Spinal cord (tissue), 10 donors: ENCODE data around the gene MRPL17. TPM values are rescaled to one million over a fixed set of nuclear protein-coding genes. Genes with fewer than 3 reads are reported as not detected.

Source experiments
- DNase-seq, 6 donors: peaks; one replicate each; pipeline versions ENCODE4 v3.0.0 to v3.0.0-alpha.2; 2013 to 2015; ENCODE audit warnings: low spot score in 6 of 6, low read depth in 4 of 6
- H3K27ac ChIP-seq: one replicate; pipeline ENCODE4 v1.5.1; 2013; ENCODE audit warnings: low read depth, low read length, control low read depth
- H3K27me3 ChIP-seq: one replicate; pipeline ENCODE4 v1.6.1; 2013; ENCODE audit warnings: low read length; ENCODE audit not compliant: control insufficient read depth, insufficient read depth
- H3K36me3 ChIP-seq: one replicate; pipeline ENCODE4 v1.6.1; 2013; ENCODE audit warnings: low read length; ENCODE audit not compliant: control insufficient read depth, insufficient read depth
- H3K4me1 ChIP-seq: one replicate; pipeline ENCODE4 v1.6.1; 2013; ENCODE audit warnings: low read length; ENCODE audit not compliant: control insufficient read depth, insufficient read depth
- H3K4me3 ChIP-seq: one replicate; pipeline ENCODE4 v1.5.1; 2013; ENCODE audit warnings: low read depth, low read length, control low read depth
- H3K9me3 ChIP-seq: one replicate; pipeline ENCODE4 v1.6.1; 2013; ENCODE audit warnings: low read length; ENCODE audit not compliant: control insufficient read depth, insufficient read depth
- WGBS: methylation state at CpG from one replicate; pipeline ENCODE4 v1.1.5; 2013; ENCODE audit warnings: missing lambda C conversion rate; ENCODE audit not compliant: insufficient coverage; 5-methylcytosine and 5-hydroxymethylcytosine counted together
- polyA plus RNA-seq, 2 donors: library from polyadenylated mRNA; unstranded; fragments of 120-200 nt; gene quantifications; one replicate each; pipeline ENCODE4 v1.2.1, GENCODE V29; 2013; ENCODE audit not compliant: insufficient read length in 2 of 2
- total RNA-seq, 2 donors: library from RNA; depleted of rRNA in 1 of 2; stranded (reverse); fragments of 120-200 nt in 1 of 2; fragments of >200 nt in 1 of 2; gene quantifications; one replicate each; pipeline versions ENCODE4 v1.2.3 to v1.2.4, GENCODE V29; 2013 to 2014
- donor health status: healthy.

MRPL17 gene
- total and polyA plus RNA-seq, 4 donors, result 21.6 to 53.8 (median 46.8) TPM

DNA sequence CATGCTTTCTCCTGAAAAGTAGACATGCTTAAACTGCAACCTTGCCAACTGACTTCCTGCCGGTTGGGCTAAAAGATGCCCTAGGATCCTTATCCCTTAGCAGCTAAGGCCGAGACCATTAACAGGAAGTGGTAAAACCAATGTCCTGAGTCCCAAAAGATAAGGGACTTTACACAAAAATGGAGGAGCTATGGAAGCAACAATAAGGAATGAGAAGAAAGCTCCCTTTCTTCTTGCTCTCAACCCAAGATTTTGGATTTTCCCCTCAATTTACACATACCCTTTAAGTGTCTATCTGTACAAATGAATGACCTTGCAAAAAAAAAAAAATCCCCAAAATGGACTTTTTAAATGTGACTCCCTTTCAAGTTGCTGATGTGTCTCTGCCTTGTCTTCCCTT lies 11.1 kb downstream of the MRPL17 start:
- no peaks in the 10 kb centered on the region for H3K27me3 ChIP-seq
- no peaks in the 10 kb centered on the region for H3K9me3 ChIP-seq
- H3K36me3 ChIP-seq, result no peaks in the 10 kb centered on the region
- no peak overlapping the region for H3K4me3 ChIP-seq
- no peaks in the 10 kb centered on the region for H3K4me1 ChIP-seq
- H3K27ac ChIP-seq, result no peak overlapping the region
- 82% methylated on average over 2 of the region's 2 CpGs for WGBS
- no peak for DNase-seq

DNA sequence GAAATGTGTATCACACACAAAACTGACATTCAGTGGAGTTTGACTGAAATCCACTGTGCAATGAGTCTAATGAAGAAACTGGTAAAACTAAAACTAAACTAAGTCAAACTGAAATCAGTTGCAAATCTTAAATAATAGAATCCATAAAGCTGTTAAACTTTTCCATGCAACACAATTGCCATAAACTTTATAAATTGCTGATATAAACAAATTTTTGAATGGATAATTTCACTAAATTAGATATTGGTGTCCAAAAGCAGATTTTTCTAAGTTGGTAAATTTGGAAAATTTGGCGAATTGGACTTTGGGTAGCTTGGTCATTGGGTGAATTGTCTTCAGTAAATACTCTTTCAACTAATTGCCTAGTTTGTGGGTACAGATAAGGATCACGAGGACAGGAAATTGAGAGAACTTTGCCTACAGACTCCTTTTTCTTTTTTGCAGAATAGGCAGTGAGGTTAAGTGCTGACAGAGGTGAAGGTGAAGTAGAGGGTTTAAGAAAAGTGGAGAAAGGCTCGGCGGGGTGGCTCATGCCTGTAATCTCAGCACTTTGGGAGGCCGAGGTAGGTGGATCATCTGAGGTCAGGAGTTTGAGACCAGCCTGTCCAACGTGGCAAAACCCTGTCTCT lies 12.8 kb downstream of the MRPL17 start:
- Histone ChIP-seq H3K9me3 (no peaks in the 10 kb centered on the region), H3K4me1 (no peaks in the 10 kb centered on the region), H3K27ac (no peak overlapping the region), H3K4me3 (no peak overlapping the region), H3K27me3 (no peaks in the 10 kb centered on the region), H3K36me3 (no peaks in the 10 kb centered on the region)
- no CpG with 5 or more reads among the region's 6 CpGs for WGBS
- DNase-seq, result no peak

DNA sequence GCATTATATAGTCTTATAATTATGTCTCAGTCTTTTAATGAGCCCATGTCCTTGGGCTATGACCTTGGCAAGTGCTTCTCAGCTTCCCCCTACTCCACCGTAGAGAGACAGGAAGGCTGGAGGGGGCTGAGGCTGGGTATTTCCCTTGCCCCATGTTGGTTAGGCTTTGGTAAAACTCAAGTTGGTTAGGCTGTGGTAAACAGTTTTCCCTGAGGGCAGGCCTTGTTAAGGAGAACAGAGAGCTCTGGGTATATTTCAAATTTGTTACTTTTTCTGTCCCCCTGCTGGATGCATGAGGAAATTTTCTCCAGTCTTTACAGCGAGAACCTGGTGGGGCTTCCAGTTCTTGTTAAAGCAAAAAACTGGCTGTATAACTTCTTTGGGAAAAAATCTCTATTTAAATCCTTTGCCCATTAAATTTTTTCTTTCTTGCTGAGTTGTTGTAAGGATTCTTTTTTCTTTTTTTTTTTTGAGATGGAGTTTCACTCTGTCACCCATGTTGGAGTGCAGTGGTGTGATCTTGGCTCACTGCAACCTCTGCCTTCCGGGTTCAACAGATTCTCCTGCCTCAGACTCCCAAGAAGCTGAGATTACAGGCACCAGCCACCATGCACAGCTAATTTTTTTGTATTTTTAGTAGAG lies 15.3 kb downstream of the MRPL17 start:
- no peaks in the 10 kb centered on the region for H3K36me3 ChIP-seq
- no peaks in the 10 kb centered on the region for H3K27me3 ChIP-seq
- no CpG with 5 or more reads among the region's 3 CpGs for whole genome bisulfite sequencing
- no peaks in the 10 kb centered on the region for H3K4me1 ChIP-seq
- H3K4me3 ChIP-seq, result no peak overlapping the region
- H3K9me3 ChIP-seq, result no peaks in the 10 kb centered on the region
- peak in 1 of 6 donors; percentile 12 for DNase-seq
- no peak overlapping the region for H3K27ac ChIP-seq

DNA sequence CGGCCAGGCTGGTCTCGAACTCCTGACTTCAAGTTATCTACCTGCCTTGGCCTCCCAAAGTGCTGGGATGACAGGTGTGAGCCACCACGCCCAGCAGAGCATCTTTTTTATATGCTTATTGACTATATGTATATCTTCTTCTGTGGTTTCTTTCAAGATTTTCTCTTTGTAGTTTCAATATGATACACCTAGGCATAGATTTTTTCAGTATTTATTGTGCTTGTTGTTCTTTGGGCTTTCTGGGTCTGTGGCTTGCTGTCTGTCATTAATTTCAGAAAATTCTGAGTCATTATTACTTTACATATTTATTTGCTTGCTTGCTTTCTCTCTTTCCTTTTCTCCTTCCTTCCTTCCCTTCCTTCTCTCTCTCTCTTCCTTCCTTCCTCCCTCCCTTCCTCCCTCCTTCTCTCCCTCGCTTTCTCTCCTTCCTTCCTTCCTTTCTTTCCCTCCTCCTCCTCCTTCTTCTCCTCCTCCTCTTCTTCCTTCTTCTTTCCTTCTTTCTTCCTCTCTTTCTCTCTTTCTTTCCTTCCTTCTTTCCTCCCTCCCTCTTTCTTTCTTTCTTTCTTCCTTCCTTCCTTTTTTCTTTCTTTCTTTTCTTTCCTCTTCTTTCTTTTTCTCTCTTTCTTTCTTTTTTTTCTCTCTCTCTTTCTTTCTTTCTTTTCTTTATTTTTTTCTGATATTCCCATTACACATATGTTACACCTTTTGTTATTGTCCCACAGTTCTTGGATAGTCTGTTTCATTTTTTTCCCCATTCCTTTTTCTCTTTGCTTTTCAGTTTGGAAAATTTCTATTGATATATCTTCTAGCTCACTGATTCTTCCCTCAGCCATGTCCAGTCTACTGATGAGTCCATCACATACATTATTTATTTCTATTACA lies 16.6 kb downstream of the MRPL17 start:
- H3K4me3 ChIP-seq, result no peak overlapping the region
- 88% methylated on average over 1 of the region's 4 CpGs for WGBS
- no peak overlapping the region for H3K27ac ChIP-seq
- H3K36me3 ChIP-seq, result no peaks in the 10 kb centered on the region
- DNase-seq, result no peak
- H3K4me1 ChIP-seq, result no peaks in the 10 kb centered on the region
- no peaks in the 10 kb centered on the region for H3K9me3 ChIP-seq
- no peaks in the 10 kb centered on the region for H3K27me3 ChIP-seq

DNA sequence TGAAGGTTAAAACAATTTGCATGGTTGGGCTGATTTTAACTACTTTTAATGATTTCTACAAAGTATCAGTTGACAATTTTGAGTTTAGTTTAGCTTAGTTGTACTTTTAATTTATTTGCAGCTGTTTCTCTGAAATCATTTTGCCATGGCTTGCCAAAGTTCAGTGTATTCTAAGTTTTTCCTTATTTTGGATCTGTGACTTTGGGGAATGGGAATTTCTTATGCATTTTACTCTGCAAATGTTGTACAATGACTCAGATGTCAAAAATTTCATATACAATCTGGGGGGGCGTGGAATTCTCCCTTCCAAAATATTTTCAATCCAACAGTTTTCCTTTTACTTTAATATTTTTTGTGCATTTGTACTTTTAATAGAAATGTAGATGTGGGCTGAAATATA lies 18.6 kb downstream of the MRPL17 start:
- Histone ChIP-seq H3K27ac (no peak overlapping the region), H3K36me3 (no peaks in the 10 kb centered on the region), H3K9me3 (no peaks in the 10 kb centered on the region), H3K4me1 (no peaks in the 10 kb centered on the region), H3K27me3 (no peaks in the 10 kb centered on the region), H3K4me3 (no peak overlapping the region)
- no peak for DNase-seq
- WGBS, result no CpG with 5 or more reads among the region's 1 CpG

DNA sequence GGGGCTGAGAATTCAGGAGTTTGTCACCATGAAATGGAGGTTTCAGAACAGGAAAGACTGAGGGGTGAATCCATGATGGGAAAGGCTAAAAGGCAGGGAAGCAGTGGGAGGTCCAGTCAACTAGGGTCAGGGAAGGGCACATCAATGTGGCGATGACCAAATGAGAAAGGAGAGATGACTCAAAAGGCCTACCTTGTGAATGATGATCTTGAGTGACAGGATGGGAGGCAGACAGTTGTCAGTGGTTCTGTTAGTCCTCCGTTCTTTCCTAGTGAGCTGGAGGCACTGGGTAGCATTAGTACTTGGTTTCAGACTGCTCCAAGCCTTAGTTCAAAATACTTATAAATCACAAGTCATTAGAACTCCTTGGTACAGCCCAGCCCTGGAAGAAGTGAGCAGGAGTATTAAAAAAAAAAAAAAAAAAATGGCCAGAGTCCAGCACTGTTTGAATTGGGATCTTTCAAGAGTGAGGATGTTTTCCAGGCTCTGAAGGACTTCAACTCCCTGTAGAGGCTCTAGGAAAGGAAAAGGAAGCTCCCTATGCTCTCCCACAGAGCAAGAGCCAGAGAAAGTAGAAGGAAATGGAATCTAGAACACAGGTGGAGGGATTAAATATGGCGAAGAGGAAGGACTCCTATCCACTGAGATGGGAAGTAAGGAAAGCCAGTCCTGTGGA lies 19.2 kb downstream of the MRPL17 start:
- DNase-seq, result no peak
- 83% methylated on average over 1 of the region's 3 CpGs for WGBS
- Histone ChIP-seq H3K27me3 (no peaks in the 10 kb centered on the region), H3K4me3 (no peak overlapping the region), H3K27ac (no peak overlapping the region), H3K36me3 (no peaks in the 10 kb centered on the region), H3K4me1 (no peaks in the 10 kb centered on the region), H3K9me3 (no peaks in the 10 kb centered on the region)

DNA sequence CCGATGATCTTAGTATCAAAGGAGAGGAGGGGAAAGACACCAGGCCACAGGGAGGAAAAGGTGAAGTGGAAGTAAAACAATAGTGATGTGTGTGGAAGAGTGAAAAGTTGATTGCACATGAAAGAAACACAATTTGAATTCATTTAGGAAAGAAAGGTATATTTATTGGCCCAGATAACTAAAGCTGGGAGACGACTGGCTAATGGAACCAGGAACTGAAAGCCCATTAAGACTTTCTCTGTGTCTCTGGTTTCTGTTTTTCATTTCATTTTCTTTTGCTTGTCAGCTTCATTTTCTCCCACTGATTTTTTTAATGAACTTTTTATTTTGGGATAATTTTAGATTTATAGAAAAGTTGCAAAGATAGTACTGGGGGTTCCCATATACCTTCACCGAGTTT lies 22.4 kb downstream of the MRPL17 start:
- H3K4me1 ChIP-seq, result peaks cover 7% of the 10 kb centered on the region
- no peak for DNase-seq
- H3K4me3 ChIP-seq, result no peak overlapping the region
- no peak overlapping the region for H3K27ac ChIP-seq
- WGBS, result 100% methylated on average over 2 of the region's 3 CpGs
- H3K36me3 ChIP-seq, result no peaks in the 10 kb centered on the region
- peaks cover 4% of the 10 kb centered on the region for H3K27me3 ChIP-seq
- H3K9me3 ChIP-seq, result no peaks in the 10 kb centered on the region

DNA sequence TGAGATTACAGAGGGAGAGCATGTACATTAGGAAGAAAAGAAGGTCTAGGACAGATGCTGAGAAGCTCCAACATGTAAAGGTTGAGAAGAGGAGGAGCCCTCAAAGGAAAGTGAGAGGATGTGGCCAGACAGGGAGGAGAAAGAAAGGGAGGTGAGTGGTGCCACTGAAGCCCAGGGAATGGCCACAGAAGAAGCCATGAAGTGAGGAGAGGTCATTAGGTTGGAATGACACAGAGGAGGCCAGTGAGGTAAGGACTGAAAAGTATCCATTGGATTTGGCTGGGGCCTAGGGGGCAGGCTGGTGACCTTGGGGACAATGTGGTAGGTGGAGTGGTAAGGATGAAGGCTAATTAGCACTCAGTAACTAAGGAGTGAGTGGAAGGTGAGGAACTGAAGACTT lies 24.5 kb downstream of the MRPL17 start:
- no peak for DNase-seq
- H3K4me1 ChIP-seq, result peaks cover 16% of the 10 kb centered on the region
- no peaks in the 10 kb centered on the region for H3K9me3 ChIP-seq
- peaks cover 4% of the 10 kb centered on the region for H3K27me3 ChIP-seq
- H3K4me3 ChIP-seq, result no peak overlapping the region
- no peak overlapping the region for H3K27ac ChIP-seq
- no peaks in the 10 kb centered on the region for H3K36me3 ChIP-seq

DNA sequence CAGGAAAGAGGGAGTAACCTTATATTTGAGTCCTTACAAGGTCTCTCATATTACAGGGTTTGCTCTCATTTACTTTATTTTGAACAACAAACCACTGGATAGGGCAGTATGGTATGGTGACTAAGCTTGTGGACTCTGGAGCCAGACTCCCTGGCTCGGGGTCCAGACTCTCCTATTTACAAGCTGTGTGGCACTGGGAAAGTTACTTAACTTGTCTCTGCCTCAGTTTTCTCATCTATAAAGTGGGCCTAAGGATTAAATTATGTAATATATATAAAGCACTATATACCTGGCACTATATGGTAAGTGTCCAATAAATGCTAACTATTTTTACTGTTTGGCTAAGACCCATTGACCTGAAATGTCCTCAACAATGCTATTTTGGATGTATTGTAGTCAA lies 25.8 kb downstream of the MRPL17 start:
- no peak for DNase-seq
- WGBS, result no CpG with 5 or more reads among the region's 1 CpG
- no peak overlapping the region for H3K4me3 ChIP-seq
- H3K9me3 ChIP-seq, result no peaks in the 10 kb centered on the region
- no peak overlapping the region for H3K27ac ChIP-seq
- H3K36me3 ChIP-seq, result no peaks in the 10 kb centered on the region
- peaks cover 16% of the 10 kb centered on the region for H3K4me1 ChIP-seq
- peaks cover 4% of the 10 kb centered on the region for H3K27me3 ChIP-seq
